DMS153 (cell line): ENCODE measurements around the gene GFRA3.
"Not testable (repeated sequence)": the region's sequence is repeated elsewhere in the genome, so short reads cannot be mapped to it uniquely, and the experiment has no call there.

Experiments used
- DNase-seq: peaks from one replicate; lab custom pipeline; 2025; lab: John Stamatoyannopoulos, UW

The GFRA3 gene, protein sequence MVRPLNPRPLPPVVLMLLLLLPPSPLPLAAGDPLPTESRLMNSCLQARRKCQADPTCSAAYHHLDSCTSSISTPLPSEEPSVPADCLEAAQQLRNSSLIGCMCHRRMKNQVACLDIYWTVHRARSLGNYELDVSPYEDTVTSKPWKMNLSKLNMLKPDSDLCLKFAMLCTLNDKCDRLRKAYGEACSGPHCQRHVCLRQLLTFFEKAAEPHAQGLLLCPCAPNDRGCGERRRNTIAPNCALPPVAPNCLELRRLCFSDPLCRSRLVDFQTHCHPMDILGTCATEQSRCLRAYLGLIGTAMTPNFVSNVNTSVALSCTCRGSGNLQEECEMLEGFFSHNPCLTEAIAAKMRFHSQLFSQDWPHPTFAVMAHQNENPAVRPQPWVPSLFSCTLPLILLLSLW

DNA sequence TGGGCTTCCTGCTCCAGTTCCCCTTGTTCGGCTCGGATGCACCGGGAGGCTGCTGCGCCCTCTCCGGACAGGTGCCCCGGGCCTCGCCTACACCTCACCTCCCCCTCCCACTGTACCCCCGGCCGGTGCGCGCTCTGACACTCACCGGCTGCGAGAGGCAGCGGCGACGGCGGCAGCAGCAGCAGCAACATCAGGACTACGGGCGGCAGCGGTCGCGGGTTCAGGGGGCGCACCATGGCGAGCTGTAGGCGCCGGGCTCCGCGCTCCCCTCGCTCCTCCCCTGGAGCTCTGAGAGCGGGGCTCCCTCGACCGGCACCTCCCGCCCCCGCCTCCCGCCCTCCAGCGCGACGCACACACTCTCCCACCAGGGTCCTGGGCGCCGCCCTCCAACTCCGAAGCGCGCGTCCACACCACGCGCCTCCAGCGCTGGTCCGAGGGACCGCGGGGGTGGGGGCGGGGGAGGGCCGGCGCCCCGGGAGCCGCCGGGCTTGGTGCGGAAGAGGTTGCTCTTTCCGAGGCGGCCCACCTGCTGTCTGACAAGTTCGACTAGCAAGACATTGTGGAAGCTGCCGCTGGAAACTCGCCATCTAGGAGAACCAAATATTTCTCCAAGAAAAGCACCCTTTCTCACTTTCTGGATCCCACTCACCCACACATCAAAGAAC, at the start of gene GFRA3:
TSS of gene GFRA3 (minus strand) at position 433 of the 665 bp plus-strand sequence. CDS start at position 236, 197 bp downstream.
- DNase-seq: no peak

DNA sequence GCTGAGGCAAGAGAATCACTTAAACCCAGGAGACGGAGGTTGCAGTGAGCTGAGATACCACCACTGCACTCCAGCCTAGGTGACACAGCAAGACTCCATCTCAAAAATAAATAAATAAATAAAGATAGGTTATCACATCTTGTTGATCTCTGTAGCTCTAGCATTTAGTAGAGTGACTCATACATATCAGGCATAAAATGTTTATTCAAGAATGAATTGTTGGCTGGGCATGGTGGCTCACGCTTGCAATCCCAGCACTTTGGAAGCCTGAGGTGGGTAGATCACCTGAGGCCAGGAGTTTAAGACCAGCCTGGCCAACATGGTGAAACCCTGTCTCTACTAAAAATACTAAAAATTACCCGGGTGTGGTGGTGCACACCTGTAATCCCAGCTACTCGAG, 43.8 kb upstream of the GFRA3 start:
- DNase-seq: not testable (repeated sequence)

GRCh38 chr5:138316355-138316754, 41.9 kb upstream of the GFRA3 start:
- no peak for DNase-seq

GRCh38 chr5:138315751-138316278, 41.4 kb upstream of the GFRA3 start:
- DNase-seq: no peak

DNA sequence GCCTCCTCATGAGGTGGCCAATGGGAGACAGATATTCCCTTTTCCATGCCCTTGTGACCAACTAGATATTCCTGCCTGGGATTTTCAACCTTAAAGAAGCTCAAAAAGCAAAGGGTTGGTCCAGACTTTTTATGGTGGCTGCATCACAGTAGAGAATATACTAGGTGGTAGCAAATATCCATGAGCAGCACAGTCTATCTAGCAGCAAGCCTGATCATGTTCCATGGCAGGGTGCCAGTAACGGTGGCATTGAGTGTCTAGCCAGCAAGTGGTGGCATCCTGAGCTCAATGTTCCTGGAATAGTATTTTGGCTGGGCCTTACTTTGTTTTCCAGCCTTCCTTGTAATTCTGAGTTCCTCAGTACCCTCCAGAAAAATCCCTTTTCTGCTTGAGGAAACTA, 31.4 kb upstream of the GFRA3 start:
- DNase-seq: peak; percentile 21

DNA sequence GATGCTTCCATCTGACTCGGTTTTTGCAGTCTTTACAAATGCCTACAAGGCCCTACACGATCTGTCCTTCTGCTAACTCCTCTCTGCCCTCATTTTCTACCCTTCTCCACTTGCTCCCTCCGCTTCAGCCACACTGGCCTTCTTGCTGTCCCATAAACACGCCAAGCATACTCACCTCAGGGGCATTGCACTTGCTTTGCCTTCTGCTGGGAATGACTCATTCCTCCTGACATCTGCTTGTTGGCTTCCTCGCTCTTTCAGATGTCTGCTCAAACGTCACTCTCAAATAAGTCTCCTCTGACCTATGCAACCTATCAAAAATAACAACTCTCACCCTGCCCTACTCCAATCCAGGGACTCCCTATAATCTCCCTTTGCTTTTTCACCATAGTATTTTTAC, 29.0 kb upstream of the GFRA3 start:
- DNase-seq: no peak

- no peak for DNase-seq
Observed at GRCh38 chr5:138289296-138289695, 14.9 kb upstream of the GFRA3 start.

GRCh38 chr5:138287246-138287645, 12.8 kb upstream of the GFRA3 start:
- no peak for DNase-seq

DNA sequence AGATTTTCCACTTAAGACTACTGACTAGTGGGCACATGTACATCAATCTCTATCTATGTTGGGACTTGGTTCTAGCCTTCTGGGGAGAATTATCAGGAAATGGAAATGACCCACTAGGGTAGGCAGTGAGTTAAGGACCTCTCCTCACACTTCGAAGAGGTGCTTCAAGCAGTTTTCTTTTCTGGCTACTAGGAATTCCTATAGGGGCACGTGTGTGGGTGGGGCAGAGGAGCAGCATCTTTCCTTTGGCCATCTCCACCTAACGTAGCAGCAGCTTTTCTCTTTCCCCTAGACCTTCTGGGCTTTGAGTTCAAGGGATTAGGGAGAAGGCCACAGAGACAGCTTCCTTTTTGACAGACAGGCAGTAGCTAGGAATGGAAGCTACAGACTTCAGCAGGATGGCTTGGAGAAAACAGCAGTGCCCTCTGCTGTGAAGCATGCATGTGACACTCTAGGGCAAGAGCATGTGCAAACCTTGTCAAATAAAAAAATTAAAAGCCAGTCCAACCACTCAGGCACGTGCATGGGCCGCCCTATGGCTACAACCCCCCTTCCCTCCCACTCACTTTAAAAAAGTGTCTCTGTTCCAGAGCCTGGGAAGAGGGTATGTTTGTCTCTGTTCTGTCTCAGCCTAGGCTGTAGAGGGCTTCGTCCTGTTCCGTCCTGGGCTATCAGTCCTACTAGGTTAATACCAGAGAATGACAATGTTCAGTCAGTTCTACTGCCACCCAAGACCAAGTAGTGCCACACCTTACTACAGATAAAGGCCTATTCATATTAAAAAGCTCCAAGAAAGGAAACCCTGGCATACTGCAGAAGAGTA, 8.7 kb upstream of the GFRA3 start:
- no peak for DNase-seq

- DNase-seq: no peak
Observed at GRCh38 chr5:138280915-138281314, 6.5 kb upstream of the GFRA3 start.

DNA sequence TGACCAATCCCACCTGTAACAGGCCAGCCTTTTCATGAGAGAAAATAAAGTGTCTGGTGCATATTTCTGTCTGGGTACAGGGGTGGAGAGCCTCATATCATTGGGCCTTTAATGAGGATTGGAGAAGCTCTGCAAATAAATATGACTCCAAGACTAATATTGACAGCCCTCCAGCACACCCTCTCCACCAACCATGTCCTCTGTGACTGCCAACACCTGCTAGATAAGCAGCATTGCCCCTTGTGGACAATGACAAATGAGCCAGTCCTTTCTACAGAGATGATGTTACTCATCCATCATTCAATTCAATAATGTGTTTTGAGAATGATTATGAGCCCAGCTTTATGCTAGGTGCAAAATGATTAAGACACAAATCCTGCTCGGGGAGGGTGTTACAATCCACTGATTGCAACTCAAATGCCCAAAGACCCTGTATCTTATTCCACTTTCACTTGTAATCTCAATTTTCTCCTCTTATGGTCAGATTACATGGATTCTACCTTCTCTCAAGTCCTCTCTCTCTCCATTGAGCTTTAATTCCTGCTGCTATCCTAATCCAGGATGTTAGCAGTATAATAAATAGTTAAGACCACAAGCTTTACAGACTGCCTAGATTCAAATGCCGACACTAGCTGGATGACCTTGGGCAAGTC, 2.1 kb upstream of the GFRA3 start:
- DNase-seq: peak; percentile 42

- DNase-seq: no peak
Observed at GRCh38 chr5:138275895-138276294, 1.5 kb upstream of the GFRA3 start.

- DNase-seq: no peak
Observed at GRCh38 chr5:138275379-138275782, 960 bp upstream of the GFRA3 start.

DNA sequence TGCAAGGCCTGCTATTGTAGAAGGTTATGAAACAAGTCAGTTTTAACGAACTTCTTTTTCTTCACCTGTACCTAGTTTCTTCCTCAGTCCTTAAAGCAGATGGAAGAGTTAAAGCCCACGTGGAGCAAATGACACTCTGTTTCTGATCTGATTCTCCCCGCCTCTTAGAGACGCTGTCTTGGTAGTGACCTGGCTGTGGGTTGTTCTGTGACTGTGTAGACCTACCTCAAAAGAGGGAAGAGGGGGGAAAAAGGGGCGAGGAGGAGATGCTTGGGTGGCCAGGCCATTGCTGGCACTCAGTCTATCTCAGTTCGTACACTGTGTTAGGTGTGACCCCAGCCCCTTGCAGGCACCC, 610 bp downstream of the GFRA3 start:
- DNase-seq: no peak

- DNase-seq: no peak
Observed at GRCh38 chr5:138272681-138273080, 1.7 kb downstream of the GFRA3 start.

DNA sequence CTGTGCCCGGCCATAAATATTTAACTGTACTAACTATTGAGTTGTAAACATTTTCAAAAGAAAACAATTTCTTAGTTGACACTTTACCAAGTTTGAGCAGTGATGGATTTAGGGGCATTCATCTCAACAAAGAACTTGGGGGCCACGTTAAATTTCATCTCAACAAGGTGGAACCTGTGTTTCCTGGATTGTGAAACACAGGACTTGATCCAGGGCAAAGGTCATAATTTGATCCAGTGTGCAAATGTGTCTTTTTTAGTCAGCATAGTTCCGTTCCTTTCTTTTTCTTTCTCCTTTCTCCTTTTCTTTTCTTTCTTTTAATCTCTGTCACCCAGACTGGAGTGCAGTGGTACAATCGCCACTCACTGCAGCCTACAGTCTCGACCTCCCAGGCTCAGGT, 3.1 kb downstream of the GFRA3 start:
- DNase-seq: no peak

- no peak for DNase-seq
Observed at GRCh38 chr5:138264183-138264582, 10.2 kb downstream of the GFRA3 start.

DNA sequence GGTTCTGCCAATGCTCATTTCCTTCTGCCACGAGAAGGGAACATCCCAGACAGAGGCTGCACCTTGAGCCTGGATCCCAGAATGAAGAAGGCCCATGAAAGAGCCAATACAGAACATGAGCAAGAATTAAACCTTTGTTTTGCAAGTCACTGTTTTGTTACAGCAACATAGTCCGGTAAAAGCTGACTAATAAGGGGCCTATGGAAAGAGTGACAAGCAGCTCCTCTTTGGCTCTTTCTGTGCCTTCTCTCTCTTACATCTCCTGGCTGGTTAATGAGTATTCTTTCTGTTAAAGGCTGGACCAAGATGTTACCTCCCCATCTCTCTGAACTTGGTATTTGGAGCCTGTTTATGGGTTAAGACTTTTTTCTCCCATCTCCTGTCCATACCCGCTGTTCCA, 10.8 kb downstream of the GFRA3 start:
- DNase-seq: no peak

GRCh38 chr5:138258704-138259292, 15.6 kb downstream of the GFRA3 start:
- DNase-seq: no peak

- no peak for DNase-seq
Observed at GRCh38 chr5:138257583-138257982, 16.8 kb downstream of the GFRA3 start.

DNA sequence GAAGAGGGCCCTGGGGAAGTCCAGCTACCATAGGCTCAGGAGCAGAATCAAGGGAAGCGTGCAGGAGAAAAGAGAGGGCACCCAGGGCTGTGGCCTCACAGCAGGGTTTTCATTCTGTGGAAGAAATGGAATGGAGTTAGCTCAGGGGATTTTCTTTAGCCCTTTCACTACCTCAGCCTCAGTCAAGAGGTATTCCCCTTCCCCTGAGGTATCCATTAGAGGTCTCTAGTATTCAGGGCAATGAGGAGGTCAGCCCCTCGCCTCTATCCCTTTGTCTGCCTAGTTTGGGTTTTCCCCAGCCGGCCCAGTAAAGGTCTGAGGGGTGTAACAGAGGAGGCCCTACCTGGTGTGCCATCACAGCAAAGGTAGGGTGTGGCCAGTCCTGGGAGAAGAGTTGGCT, 21.5 kb downstream of the GFRA3 start:
- DNase-seq: no peak

- DNase-seq: not testable (repeated sequence)
Observed at GRCh38 chr5:138247800-138248199, 26.6 kb downstream of the GFRA3 start.
